Lung (tissue), 12 donors: Measurements from ENCODE around the gene NDFIP1. TPM values are rescaled to one million over a fixed set of nuclear protein-coding genes. Genes with fewer than 3 reads are reported as not detected.

Source experiments
- ATAC-seq: fragments of 200-7000 bp; cut with Tn5 transposase; one replicate; pipeline ENCODE4 v1.9.1; 2020; ENCODE audit warnings: moderate number of reproducible peaks; ENCODE audit not compliant: insufficient read depth, low FRiP score
- DNase-seq, 3 donors: peaks; one replicate each; pipeline ENCODE4 v3.0.0-alpha.2; 2013 to 2017
- H3K27ac ChIP-seq, 2 donors: one replicate each; pipeline ENCODE4 v1.5.1; 2013; ENCODE audit warnings: mild to moderate bottlenecking in 2 of 2, moderate library complexity in 2 of 2, control low read depth in 1 of 2, inconsistent platforms in 1 of 2, low read depth in 1 of 2, low read length in 1 of 2
- H3K27me3 ChIP-seq, 3 donors: one replicate each; pipeline ENCODE4 v1.5.1; 2013; ENCODE audit warnings: low read length in 2 of 3; ENCODE audit not compliant: control insufficient read depth in 3 of 3, insufficient read depth in 3 of 3
- H3K36me3 ChIP-seq, 4 donors: one replicate each; pipeline ENCODE4 v1.5.1; 2013; ENCODE audit warnings: low read length in 4 of 4, mild to moderate bottlenecking in 1 of 4, moderate library complexity in 1 of 4; ENCODE audit not compliant: control insufficient read depth in 4 of 4, insufficient read depth in 4 of 4
- H3K4me1 ChIP-seq, 5 donors: one replicate each; pipeline ENCODE4 v1.5.1; 2013; ENCODE audit warnings: low read length in 5 of 5, mild to moderate bottlenecking in 2 of 5, moderate library complexity in 1 of 5; ENCODE audit not compliant: control insufficient read depth in 5 of 5, insufficient read depth in 5 of 5
- H3K4me3 ChIP-seq: one replicate; pipeline ENCODE4 v1.5.1; 2013; ENCODE audit warnings: mild to moderate bottlenecking, control low read depth, moderate library complexity
- H3K9ac ChIP-seq, 2 donors: one replicate each; pipeline ENCODE4 v1.5.1; 2013; ENCODE audit warnings: low read length in 2 of 2, control low read depth in 1 of 2; ENCODE audit not compliant: insufficient read depth in 1 of 2
- H3K9me3 ChIP-seq, 4 donors: one replicate each; pipeline ENCODE4 v1.5.1; 2013; ENCODE audit warnings: low read length in 3 of 4, mild to moderate bottlenecking in 1 of 4, moderate library complexity in 1 of 4; ENCODE audit not compliant: control insufficient read depth in 4 of 4, insufficient read depth in 3 of 4
- WGBS, 2 donors: extraction: QIAGEN DNeasy Blood & Tissue Kit; methylation state at CpG; one replicate each; pipeline ENCODE4 v1.1.7; 2013; 5-methylcytosine and 5-hydroxymethylcytosine counted together
- polyA plus RNA-seq, 2 donors: library from polyadenylated mRNA; stranded (reverse); fragments of 200-250 nt; gene quantifications; one replicate each; pipeline ENCODE4 v1.2.1, GENCODE V29; 2013
- total RNA-seq, 2 donors: library from RNA; depleted of rRNA in 1 of 2; stranded (reverse); fragments of >200 nt in 1 of 2; gene quantifications; one replicate each; pipeline ENCODE4 v1.2.1, GENCODE V29; 2014 to 2021
- TF ChIP-seq, protein P1 (sequence below): IDR thresholded peaks from 2 replicates; pipeline ENCODE4 v1.5.1; 2012; ENCODE audit warnings: mild to moderate bottlenecking; ENCODE audit errors: control extremely low read depth, extremely low read depth
- donor health status: control.
- donor health status: control.
- donor health status: Bipolar disorder and iron deficiency.
- donor health status: healthy.
- donor health status: DM: yes; HTN: yes; CAD: no.

The NDFIP1 gene
- total and polyA plus RNA-seq, 4 donors, result 31.5 to 106 (median 68.4) TPM

DNA sequence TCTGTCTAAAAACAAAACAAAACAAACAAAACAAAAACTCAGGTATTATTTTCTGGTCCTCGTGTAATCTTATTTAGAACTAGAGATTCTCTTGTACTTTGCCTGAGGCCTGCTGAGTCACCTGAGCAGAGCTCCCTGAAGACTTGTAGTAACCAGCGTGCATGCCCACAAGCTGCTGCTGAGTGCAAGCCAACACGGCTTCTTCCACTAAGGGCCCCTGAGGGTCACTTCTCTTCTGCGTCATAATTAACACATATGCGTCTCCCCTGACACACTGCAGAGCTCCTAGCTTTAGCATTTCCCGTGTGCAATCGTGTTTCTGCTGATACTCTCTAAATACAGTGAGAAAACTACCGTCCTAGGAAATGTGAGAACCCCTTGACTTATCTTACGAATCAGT, 10.9 kb upstream of the NDFIP1 start:
- no peak for DNase-seq
- Histone ChIP-seq H3K4me1 (peaks cover 0 to 5% (median 0%) of the 10 kb centered on the region in 5 donors), H3K9ac (no peak overlapping the region), H3K36me3 (no peaks in the 10 kb centered on the region), H3K27me3 (no peaks in the 10 kb centered on the region), H3K9me3 (no peaks in the 10 kb centered on the region), H3K27ac (no peak overlapping the region), H3K4me3 (no peak overlapping the region)
- ATAC-seq, result no peak
- 84 to 90% methylated on average over 9 of the region's 9 CpGs for WGBS, 2 donors
- TF ChIP-seq, protein P1, sequence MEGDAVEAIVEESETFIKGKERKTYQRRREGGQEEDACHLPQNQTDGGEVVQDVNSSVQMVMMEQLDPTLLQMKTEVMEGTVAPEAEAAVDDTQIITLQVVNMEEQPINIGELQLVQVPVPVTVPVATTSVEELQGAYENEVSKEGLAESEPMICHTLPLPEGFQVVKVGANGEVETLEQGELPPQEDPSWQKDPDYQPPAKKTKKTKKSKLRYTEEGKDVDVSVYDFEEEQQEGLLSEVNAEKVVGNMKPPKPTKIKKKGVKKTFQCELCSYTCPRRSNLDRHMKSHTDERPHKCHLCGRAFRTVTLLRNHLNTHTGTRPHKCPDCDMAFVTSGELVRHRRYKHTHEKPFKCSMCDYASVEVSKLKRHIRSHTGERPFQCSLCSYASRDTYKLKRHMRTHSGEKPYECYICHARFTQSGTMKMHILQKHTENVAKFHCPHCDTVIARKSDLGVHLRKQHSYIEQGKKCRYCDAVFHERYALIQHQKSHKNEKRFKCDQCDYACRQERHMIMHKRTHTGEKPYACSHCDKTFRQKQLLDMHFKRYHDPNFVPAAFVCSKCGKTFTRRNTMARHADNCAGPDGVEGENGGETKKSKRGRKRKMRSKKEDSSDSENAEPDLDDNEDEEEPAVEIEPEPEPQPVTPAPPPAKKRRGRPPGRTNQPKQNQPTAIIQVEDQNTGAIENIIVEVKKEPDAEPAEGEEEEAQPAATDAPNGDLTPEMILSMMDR, result no peak

DNA sequence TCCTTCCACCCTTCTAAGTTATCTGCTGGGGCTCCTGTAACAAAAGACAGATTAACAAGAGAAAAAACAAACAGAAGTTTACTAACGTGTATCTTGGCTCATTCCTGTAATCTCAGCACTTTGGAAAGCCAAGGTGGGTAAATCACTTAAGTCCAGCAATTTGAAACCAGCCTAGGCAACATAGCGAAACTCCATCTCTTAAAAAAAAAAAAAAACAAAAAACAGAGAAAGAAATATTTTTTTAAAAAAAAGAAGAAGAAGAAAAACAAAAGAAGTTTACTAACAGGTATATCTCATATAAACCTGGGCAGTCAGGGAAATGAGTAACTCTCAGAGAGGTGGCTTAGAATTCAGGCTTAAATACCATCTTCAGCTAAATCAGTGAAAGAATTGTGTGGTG, 10.3 kb upstream of the NDFIP1 start:
- TF ChIP-seq, protein P1, result no peak
- Histone ChIP-seq H3K9ac (no peak overlapping the region), H3K27ac (no peak overlapping the region), H3K4me3 (no peak overlapping the region), H3K4me1 (peaks cover 0 to 5% (median 0%) of the 10 kb centered on the region in 5 donors), H3K36me3 (no peaks in the 10 kb centered on the region), H3K9me3 (no peaks in the 10 kb centered on the region), H3K27me3 (no peaks in the 10 kb centered on the region)
- ATAC-seq (no peak), DNase-seq (no peak)
- 75 to 81% methylated on average over 2 of the region's 2 CpGs for WGBS, 2 donors

DNA sequence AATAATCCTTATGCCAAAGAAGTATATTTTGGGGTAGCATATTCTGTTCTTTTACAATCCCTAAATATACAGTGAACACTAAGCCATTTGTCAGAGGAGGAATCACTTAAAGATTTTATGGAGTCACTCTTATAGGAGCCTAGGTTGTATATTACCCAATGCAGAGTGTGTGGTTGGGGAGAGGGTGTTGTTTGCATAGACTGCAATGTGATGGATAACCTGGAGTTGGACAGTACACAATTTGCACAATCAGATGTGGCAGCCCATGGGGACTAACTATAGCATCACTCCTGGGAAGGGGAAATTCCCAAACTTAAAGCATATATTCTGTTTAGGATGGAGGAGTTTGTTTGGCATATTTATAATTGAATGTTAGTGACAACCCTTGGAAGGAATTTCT, 9.6 kb upstream of the NDFIP1 start:
- Histone ChIP-seq H3K36me3 (no peaks in the 10 kb centered on the region), H3K4me3 (no peak overlapping the region), H3K9ac (no peak overlapping the region), H3K27me3 (no peaks in the 10 kb centered on the region), H3K27ac (no peak overlapping the region), H3K9me3 (no peaks in the 10 kb centered on the region), H3K4me1 (peaks cover 0 to 5% (median 0%) of the 10 kb centered on the region in 5 donors)
- TF ChIP-seq, protein P1, result no peak
- DNase-seq, result no peak
- no peak for ATAC-seq

DNA sequence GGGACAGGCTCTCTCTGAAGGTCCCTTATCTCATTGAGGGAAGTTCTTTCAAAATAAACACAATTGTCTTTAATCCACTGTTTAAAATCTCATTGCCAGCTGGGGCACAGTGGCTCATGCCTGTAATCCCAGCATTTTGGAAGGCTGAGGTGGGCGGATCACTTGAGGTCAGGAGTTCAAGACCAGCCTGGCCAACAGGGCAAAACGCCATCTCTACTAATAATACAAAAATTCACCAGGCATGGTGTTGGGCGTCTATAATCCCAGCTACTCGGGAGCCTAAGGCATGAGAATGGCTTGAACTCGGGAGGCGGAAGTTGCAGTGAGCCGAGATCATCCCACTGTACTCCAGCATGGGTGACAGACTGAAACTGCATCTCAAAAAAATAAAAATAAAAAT, 8.3 kb upstream of the NDFIP1 start:
- Histone ChIP-seq H3K27ac (no peak overlapping the region), H3K9me3 (no peaks in the 10 kb centered on the region), H3K27me3 (no peaks in the 10 kb centered on the region), H3K9ac (no peak overlapping the region), H3K36me3 (no peaks in the 10 kb centered on the region), H3K4me1 (peaks cover 0 to 3% (median 0%) of the 10 kb centered on the region in 5 donors), H3K4me3 (no peak overlapping the region)
- 80 to 85% methylated on average over 7 of the region's 7 CpGs for WGBS, 2 donors
- TF ChIP-seq, protein P1, result no peak
- DNase-seq (no peak), ATAC-seq (no peak)
